AG09319 (cell line): Measurements from ENCODE around the gene NTMT1.

ENCODE experiments used
- DNase-seq: peaks from one replicate; pipeline ENCODE4 v3.0.0-alpha.2; 2010; ENCODE audit warnings: low read depth; ENCODE audit errors: extremely low read depth
- CTCF ChIP-seq: IDR thresholded peaks from 2 replicates; pipeline ENCODE4 v1.5.1; 2011; ENCODE audit warnings: low read depth, mild to moderate bottlenecking, inconsistent platforms, low read length, moderate library complexity

NTMT1 gene

GRCh38 chr9:129598089-129598596, 27.8 kb upstream of the NTMT1 start:
- TF ChIP-seq CTCF, result no peak

GRCh38 chr9:129601082-129601674, 24.8 kb upstream of the NTMT1 start:
- DNase-seq, result no peak
- no peak for TF ChIP-seq CTCF

More at GRCh38 chr9:129598089-129598596, 27.8 kb upstream of the NTMT1 start:
- no peak for DNase-seq

GRCh38 chr9:129602598-129603415, 23.2 kb upstream of the NTMT1 start:
- no peak for TF ChIP-seq CTCF
- no peak for DNase-seq

- TF ChIP-seq CTCF, result no peak
- DNase-seq, result no peak
Observed at GRCh38 chr9:129604056-129604765, 21.8 kb upstream of the NTMT1 start.

- no peak for TF ChIP-seq CTCF
- DNase-seq, result no peak
Observed at GRCh38 chr9:129604766-129605163, 21.2 kb upstream of the NTMT1 start.

GRCh38 chr9:129606161-129607026, 19.6 kb upstream of the NTMT1 start:
- no peak for TF ChIP-seq CTCF
- no peak for DNase-seq
